Gastroesophageal sphincter (tissue), 4 donors: ENCODE results near the gene CCDC54. TPM values are rescaled to one million over a fixed set of nuclear protein-coding genes. Genes with fewer than 3 reads are reported as not detected.

Experiments
- ATAC-seq: fragments of 150-250 bp; one replicate; pipeline ENCODE4 v1.9.1; 2016; ENCODE audit warnings: mild to moderate bottlenecking, moderate library complexity
- H3K27ac ChIP-seq, 4 donors: fragments of 200-600 bp; sonication (generic) in 3 of 4; 1 replicate in 3 of 4; 2 replicates in 1 of 4; pipeline ENCODE4 v1.5.1; 2016 to 2019
- H3K27me3 ChIP-seq: fragments of 200-600 bp; sonication (generic); one replicate; pipeline ENCODE4 v1.5.1; 2019
- H3K36me3 ChIP-seq, 2 donors: fragments of 200-600 bp; sonication (generic); one replicate each; pipeline ENCODE4 v1.5.1; 2019; ENCODE audit warnings: control low read depth in 1 of 2
- H3K4me1 ChIP-seq, 3 donors: fragments of 200-600 bp; sonication (generic); 1 replicate in 2 of 3; 2 replicates in 1 of 3; pipeline ENCODE4 v1.5.1; 2016 to 2019; ENCODE audit warnings: control low read depth in 2 of 3
- H3K4me3 ChIP-seq, 2 donors: fragments of 200-600 bp; sonication (generic); one replicate each; pipeline ENCODE4 v1.5.1; 2019; ENCODE audit warnings: mild to moderate bottlenecking in 1 of 2, moderate library complexity in 1 of 2
- H3K9me3 ChIP-seq, 3 donors: fragments of 200-600 bp; sonication (generic); one replicate each; pipeline ENCODE4 v1.5.1; 2017 to 2019; ENCODE audit warnings: control low read depth in 2 of 3
- CTCF ChIP-seq, 4 experiments: fragments of 200-600 bp in 2 of 4; fragments of 450-650 bp in 2 of 4; sonication (generic) in 1 of 4; IDR thresholded peaks; one replicate each; pipeline ENCODE4 v1.5.1; 2017 to 2019; ENCODE audit warnings: antibody characterized with exemption in 4 of 4, mild to moderate bottlenecking in 2 of 4, moderate library complexity in 2 of 4
- EP300 ChIP-seq: sonication (generic); formaldehyde crosslinking; IDR thresholded peaks from one replicate; pipeline ENCODE4 v1.6.1; 2017; ENCODE audit warnings: antibody characterized with exemption, mild to moderate bottlenecking
- POLR2A ChIP-seq, 2 donors: fragments of 450-650 bp; IDR thresholded peaks; one replicate each; pipeline ENCODE4 v1.6.1; 2017; ENCODE audit warnings: antibody characterized with exemption in 2 of 2, mild to moderate bottlenecking in 2 of 2, moderate library complexity in 1 of 2
- POLR2AphosphoS5 ChIP-seq: sonication (generic); formaldehyde crosslinking; IDR thresholded peaks from one replicate; pipeline ENCODE4 v1.6.1; 2017; ENCODE audit warnings: antibody characterized with exemption
- WGBS, 2 donors: methylation state at CpG; one replicate each; pipeline ENCODE4 v1.1.5; 2018; ENCODE audit warnings: low coverage in 1 of 2; 5-methylcytosine and 5-hydroxymethylcytosine counted together
- total RNA-seq, 4 donors: library from RNA; depleted of rRNA; stranded (reverse); fragments of >200 nt; gene quantifications; one replicate each; pipeline ENCODE4 v1.1.0, GENCODE V29; 2016

CCDC54 gene
- total RNA-seq, 4 donors from 2014 or later, result not detected

- peak; percentile 71 for ATAC-seq
- TF ChIP-seq POLR2AphosphoS5 (no peak), EP300 (no peak), POLR2A (IDR thresholded peaks at IDR 0.05) (no peak), CTCF (IDR thresholded peaks at IDR 0.05) (peak; percentile 65 to 81 (median 67))
- H3K36me3 ChIP-seq, result no peaks in the 10 kb centered on the region
- WGBS, 2 donors, result 0% methylated on average over 4 of the region's 4 CpGs
- H3K4me3 ChIP-seq, result peak overlapping the region; percentile 22 to 28
- H3K9me3 ChIP-seq, result no peaks in the 10 kb centered on the region
- no peak overlapping the region for H3K27ac ChIP-seq
- no peaks in the 10 kb centered on the region for H3K27me3 ChIP-seq
- peaks cover 0 to 7% (median 0%) of the 10 kb centered on the region in 3 donors for H3K4me1 ChIP-seq
Measured at GRCh38 chr3:107421170-107421792, 44.0 kb downstream of the CCDC54 start.

- TF ChIP-seq EP300 (no peak), CTCF (IDR thresholded peaks at IDR 0.05) (no peak), POLR2A (IDR thresholded peaks at IDR 0.05) (no peak), POLR2AphosphoS5 (no peak)
- Histone ChIP-seq H3K36me3 (no peaks in the 10 kb centered on the region), H3K4me1 (peaks cover 0 to 7% (median 0%) of the 10 kb centered on the region in 3 donors), H3K4me3 (no peak overlapping the region), H3K9me3 (no peaks in the 10 kb centered on the region), H3K27me3 (no peaks in the 10 kb centered on the region), H3K27ac (no peak overlapping the region)
- 83 to 90% methylated on average over 1 of the region's 1 CpG for WGBS, 2 donors
- ATAC-seq, result no peak
Measured at GRCh38 chr3:107421881-107422280, 44.6 kb downstream of the CCDC54 start.

- no peaks in the 10 kb centered on the region for H3K9me3 ChIP-seq
- peaks cover 0 to 13% (median 0%) of the 10 kb centered on the region in 3 donors for H3K4me1 ChIP-seq
- H3K27ac ChIP-seq, result no peak overlapping the region
- no peak for ATAC-seq
- no peaks in the 10 kb centered on the region for H3K27me3 ChIP-seq
- H3K4me3 ChIP-seq, result no peak overlapping the region
- no peaks in the 10 kb centered on the region for H3K36me3 ChIP-seq
- no peak for TF ChIP-seq POLR2AphosphoS5
- no peak for TF ChIP-seq CTCF (IDR thresholded peaks at IDR 0.05)
- TF ChIP-seq EP300, result no peak
- TF ChIP-seq POLR2A (IDR thresholded peaks at IDR 0.05), result no peak
Measured at GRCh38 chr3:107425033-107425432, 47.8 kb downstream of the CCDC54 start.

GRCh38 chr3:107426223-107426622 is 49.0 kb downstream of the CCDC54 start:
- WGBS, 2 donors, result 72% methylated on average over 3 of the region's 3 CpGs

More at GRCh38 chr3:107426223-107426622, 49.0 kb downstream of the CCDC54 start:
- Histone ChIP-seq H3K9me3 (no peaks in the 10 kb centered on the region), H3K4me1 (peaks cover 0 to 18% (median 5%) of the 10 kb centered on the region in 3 donors), H3K36me3 (no peaks in the 10 kb centered on the region), H3K27me3 (no peaks in the 10 kb centered on the region), H3K4me3 (no peak overlapping the region), H3K27ac (no peak overlapping the region)
- no peak for ATAC-seq
- no peak for TF ChIP-seq POLR2AphosphoS5
- TF ChIP-seq EP300, result no peak
- no peak for TF ChIP-seq CTCF (IDR thresholded peaks at IDR 0.05)
- TF ChIP-seq POLR2A (IDR thresholded peaks at IDR 0.05), result no peak

Other genes with a start within 250 kb of the CCDC54 start
- 10 to 100 TPM; 55.6 to 86.7 (median 73.0) TPM for gene BBX, start 145.5 kb downstream of the CCDC54 start, total RNA-seq